Measurements from ENCODE around the gene POLR3A.

The POLR3A gene

DNA sequence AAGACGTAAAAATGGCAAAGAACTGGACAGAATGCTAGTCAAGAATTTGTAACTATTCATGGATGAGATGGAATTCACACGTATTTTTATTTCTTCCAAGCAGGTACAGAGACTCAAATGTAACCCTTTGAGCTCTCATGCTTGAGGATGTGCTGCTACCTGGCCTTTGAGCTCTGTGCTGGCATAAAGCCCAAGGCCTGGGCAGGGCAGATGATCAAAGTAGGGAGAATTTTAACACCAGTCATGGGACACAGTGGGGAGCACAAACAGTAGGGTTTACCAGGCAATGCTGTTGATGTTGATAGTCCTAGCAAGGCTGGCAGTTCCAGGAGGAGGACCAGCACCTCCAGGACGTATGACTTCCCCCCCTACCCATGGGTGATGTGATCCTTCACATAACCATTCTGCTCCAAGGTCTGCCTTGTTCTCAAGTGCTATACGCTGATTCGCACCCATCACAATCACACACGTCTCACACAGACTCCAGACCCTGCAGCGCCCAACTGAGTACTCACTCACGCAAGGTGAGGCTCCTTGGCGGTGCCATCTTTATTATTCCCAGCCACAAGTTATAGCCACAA, 54.1 kb downstream of the POLR3A start:
- DNase-seq: no peak

DNA sequence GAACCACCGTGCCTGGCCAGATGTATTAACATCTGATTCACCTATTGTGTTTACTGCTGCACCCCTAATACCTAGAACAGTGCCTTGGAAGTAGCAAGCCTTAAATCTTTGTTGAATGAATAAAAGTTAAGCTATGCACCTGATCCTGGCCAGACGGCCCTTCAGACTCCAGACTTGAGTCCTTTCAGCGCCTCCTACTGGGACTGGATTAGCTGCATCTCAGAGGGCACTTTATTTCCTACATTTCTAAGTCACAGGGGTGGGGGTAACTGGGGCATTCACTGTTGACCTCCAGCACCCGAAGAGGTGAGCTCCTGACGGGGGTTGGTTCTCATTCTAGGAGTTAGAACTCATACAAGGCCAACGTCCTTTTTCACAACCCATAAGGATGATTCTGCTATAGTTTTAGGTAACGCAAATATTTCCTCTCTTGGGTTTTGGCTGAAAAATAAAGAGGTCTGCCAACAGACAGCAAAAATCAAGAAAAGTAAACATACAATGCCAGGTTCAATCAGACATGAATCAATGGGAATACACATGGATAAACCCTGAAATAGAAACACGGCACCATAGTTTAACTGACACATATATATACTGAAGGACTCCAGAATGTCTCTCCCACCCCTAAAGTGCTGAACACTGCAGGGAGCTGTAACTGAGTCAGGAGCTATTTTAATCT, 54.8 kb downstream of the POLR3A start:
- no peak for DNase-seq

DNA sequence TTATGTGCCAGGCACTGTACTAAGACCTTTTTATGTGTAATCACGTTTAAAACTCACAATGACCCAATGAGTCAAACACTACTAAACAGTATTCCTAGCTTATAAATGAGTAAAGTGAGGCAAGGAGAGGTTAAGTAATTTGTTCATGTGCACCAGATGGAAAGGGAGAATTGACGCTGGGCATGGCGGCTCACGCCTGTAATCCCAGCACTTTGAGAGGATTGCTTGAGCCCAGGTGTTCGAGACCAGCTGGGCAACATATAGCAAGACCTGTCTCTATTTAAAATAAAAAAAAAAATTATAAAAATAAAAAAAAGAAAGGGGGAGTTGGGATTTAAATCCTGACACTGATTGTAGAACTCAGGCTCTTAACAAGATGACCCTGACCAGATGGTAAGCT, 56.0 kb downstream of the POLR3A start:
- DNase-seq: no peak

DNA sequence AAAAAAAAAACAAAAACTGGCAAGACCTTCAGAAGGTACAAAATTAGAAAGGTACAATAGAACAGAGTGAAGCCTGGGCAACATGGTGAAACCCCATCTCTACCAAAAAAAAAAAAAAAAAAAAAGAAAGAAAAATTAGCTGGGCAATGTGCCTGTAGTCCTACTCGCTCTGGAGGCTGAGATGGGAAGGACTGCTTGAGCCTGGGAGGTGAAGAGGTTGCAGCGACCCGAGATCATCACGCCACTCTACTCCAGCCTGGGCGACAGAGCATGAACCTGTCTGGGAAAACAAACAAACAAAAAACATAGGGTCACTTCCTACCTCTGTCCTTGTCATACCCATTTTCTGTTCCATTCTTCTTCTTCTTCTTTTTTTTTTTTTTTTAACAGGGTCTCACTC, 57.2 kb downstream of the POLR3A start:
- no peak for DNase-seq

DNA sequence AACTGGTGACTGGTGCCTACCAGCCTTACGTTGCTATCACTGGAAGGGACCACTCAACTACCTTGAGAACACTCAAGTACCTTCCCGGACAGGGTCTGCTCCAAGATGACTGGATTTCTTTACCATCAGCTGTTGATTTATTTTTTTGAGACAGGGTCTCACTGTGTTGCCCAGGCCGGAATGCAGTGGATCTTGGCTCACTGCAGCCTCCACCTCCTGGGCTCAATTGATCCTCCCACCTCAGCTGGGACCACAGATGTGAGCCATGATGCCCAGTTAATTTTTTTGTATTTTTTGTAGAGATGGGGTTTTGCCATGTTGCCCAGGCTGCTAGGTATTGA, 57.5 kb downstream of the POLR3A start:
- no peak for DNase-seq

DNA sequence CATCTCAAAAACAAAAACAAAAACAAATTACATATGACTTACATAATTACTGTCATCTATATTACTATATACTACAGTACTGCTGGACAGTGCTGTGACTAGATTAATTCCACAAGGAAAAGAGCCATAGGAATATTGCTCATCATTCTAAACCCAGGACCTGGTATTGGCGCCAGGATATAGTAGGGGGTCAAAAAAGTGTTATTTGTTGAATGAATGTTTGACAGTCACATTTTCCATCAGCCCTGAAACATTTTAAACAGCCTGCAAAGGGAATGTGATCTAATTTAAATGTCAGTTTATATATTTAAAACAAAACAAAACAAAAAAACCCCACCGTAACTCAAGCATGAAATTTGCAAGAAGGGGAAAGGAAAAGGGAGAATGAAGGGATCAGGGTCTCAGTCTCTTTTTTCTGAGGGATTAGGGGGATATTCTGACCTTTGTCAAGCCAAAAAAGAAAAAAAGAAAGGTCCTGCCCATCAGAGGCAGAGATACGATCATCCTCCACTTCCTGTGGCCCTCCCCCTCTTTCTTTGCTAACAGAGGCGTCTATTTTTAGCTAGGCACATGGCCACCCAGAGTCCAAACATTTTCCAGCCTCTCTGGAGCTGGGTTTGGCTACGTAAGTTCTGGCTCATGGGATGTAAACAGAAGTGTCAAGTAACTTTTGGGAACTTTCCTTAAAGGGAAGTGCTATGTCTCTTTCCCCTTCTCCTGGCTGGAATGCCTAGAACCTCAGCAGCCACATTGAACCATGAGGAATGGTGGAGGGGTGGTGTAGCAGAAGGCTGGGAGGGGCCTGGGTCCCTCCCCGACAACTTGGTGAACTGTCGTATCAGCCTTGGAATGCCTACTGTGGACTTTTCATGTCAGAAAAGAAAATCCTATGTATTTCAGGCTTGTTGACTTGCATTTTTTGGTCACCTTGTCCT, 58.2 kb downstream of the POLR3A start:
- no peak for DNase-seq

DNA sequence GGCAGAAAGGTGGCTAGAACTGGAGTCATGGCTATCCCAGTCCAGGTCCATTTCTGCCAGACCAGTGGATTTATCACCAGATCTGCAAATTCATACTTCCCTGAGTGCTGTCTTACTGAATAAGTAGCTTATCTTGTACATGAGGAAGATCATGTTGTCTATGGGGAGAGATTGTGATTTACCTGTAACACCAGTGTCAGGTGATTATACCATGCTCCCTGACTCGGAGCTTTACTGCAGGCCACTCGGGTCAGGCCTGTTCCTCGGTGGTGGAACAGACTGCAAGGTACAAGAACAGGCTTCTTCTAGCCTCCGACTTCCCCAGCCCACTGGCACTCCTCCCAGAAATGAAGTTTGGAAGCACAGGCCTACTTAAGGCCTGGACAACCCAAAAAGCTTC, 60.2 kb downstream of the POLR3A start:
- DNase-seq: no peak

DNA sequence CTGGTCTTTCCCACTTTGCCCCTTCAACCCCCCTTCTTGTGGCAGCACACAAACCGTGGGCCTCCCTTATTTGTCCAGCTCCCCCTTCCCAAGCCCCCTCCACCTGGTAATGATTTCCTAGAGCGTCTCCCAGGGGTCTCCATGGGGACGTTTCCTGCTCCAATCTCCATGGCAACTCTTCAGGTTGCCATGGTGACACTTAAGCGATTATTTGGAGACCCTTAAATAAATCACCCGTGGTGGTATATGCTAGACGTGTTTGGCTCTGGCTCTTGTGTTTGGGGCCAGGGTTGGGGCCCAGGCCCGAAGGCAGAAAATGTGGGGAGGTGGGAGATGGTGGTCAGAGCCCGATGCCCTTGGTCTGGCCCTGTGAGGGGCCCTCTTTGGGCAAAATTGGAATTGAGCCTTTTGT, 61.7 kb downstream of the POLR3A start:
- DNase-seq: no peak

DNA sequence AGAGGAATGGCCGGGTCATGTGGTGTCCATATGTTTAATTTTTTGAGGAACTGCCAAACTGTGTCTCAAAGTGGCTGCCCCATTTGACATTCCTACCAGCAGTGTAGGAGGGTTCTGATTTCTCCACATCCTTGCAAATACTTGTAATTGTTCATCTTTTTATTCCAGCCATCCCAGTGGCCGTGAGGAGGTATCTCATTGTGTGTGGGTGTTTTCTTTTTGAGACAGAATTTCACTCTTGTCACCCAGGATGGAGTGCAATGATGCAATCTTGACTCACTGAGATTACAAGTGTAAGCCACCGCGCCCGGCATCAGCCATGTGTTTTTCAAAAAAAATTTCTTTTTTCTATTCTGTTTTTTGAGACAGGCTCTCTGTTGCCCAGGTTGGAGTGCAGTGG, 64.0 kb downstream of the POLR3A start:
- no peak for DNase-seq

DNA sequence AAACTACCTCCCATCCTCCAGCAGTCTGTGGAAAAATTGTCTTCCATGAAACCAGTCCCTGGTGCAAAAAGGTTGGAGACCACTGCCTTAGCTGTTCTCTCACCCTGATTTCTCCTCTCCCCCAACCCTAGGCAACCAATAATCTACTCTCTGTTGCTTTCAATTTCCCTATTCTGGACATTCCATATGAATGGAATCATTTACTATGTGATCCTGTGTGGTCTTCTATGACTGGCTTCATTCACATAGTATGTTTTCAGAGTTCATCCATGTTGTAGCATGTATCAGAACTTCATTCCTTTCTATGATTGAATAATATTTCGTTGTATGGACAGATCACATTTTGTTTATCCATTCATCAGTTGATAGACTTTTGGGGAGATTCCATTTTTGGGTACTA, 64.5 kb downstream of the POLR3A start:
- no peak for DNase-seq

DNA sequence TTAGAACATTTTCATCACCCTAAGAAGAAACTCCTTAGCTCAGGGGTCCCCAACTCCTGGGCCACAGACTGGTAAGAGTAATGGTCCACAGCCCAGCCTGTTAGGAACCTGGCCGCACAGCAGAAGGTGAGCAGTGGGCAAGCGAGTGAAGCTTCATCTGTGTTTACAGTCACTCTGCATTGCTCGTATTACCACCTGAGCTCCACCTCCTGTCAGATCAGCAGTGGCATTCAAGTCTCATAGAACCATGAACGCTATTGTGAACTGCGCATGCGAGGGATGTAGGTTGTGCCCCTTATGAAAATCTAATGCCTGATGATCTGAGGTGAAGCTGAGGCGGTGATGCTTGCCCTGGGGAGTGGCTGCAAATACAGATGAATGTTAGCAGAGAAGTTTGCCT, 65.4 kb downstream of the POLR3A start:
- no peak for DNase-seq

DNA sequence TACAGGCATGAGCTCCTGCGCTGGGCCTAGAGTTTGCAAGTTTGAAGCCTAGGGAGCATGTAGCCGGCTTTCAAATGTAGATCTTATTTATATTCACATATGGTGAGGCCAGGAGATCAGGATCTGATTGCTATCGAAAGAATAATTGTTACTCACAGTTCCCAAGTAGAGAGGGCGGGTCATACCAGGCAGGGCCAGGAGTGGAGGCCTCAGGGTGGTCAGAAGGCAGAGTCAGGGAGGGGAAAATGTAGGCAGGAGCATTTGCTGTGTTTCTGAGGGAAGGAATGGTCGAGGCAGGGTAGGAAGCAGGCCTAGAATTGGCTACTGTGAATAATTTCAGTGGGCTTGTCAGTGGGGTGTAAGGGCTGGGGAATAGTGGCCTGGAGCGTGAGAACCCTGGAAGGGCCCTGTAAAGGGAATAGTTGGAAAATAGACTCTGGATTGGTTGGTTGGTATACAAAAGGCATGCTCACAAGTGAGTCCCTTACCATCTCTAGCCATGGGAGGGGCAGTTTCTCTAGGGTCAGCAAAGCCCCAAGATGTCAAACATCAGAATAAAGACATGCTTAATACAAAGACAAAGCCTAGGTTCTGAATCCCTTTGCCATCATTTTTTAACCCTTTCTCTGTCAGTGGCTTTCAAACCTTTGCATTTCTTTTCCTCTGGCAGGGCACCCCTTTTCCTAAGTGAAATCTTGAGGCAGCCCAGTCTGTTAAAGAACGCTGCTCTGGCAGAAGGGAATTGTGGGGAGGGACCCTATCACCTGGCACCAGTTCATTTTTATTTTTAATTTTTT, 66.8 kb downstream of the POLR3A start:
- DNase-seq: no peak

DNA sequence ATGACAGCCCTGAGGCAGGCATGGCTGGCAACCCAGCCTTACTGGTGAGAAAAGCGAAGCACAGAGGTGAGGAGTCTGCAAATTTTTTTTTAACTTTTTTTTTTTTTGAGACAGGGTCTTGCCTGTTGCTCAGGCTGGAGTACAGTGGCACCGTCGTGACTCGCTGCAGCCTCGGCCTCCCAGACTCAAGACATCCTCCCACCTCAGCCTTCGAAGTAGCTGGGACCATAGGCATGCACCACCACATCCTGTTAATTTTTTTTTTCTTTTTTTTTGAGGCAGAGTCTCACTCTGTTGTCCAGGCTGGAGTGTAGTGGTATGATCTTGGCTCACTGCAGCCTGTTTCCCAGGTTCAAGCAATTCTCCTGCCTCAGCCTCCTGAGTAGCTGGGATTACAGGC, 67.6 kb downstream of the POLR3A start:
- DNase-seq: no peak

DNA sequence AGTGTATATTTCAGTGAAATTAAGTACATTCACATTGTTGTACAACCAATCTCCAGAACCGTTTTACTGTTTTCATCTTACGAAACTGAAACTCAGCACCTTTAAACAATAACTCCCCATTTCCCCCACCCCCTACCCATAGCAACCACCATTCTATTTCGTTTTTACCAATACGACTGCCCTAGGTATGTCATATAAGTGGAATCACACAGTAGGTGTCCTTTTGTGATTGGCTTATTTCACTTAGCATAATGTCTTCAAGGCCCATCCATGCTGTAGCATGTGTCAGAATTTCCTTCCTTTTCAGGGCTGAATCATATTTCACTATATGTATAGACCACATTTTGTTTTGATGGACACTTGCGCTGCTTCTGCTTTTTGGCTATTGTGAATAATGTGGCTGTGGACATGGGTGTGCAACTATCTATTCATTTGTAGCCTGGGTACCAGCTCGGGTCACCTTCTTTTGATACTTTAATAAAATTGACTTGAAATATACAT, 68.4 kb downstream of the POLR3A start:
- DNase-seq: no peak

DNA sequence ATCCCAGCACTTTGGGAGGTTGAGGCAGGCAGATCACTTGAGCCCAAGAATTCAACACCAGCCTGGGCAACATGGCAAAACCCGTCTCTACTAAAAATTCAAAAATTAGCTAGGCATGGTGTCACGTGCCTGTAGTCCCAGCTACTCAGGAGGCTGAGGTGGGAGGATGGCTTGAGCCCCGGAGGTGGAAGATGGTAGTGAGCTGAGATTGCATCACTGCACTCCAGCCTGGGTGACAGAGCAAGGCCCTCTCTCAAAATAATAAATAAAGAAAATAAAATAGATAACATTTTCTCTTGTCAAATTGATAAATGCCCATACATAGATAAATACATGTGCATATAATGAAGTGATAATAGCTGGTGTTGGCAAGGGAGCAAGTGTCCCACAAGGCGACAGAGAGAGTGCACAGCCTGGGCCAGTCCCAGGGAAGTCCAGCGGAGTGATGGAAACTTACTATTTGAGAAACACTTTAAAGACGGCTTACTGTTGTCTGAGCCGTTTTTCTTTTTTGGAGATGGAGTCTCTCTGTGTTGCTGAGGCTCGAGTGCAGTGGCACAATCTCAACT, 69.3 kb downstream of the POLR3A start:
- no peak for DNase-seq

DNA sequence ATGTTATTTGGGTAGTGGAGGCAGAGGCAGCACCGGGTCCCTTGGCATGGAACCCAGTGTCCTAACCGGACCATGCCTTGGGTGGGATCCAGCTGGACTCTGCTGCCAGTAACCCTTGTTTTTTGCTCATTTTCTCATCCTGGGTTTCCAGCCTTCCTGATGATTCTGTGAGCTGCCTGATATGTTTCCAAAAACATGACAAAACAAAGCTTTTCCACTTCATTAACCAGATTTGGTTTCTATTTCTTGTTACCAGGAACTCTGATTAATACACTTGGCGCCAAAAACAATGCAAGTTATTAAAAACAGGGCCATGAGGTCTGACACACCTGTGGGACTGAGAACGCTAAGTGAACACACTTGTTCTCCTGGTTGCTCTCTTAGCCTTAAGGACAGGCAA, 69.9 kb downstream of the POLR3A start:
- DNase-seq: no peak

DNA sequence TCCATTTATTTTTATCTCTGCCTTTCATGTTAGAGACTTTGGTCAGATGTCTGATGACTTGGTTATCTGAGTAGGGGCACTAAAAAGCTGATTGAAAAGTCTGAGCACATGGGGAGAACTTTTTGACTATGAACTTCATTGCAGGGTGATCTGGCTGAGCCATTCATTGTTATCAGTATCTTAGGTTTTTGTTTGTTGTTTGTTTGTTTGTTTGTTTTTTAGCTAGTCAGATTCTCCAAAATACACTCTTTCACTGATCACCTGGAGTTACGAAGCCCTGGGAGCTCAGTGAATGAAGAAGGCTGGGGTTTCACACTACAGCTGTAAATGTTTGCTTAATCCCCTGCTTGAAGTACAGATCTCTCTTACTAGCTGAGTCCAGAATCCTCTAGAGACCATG, 74.2 kb downstream of the POLR3A start:
- no peak for DNase-seq

DNA sequence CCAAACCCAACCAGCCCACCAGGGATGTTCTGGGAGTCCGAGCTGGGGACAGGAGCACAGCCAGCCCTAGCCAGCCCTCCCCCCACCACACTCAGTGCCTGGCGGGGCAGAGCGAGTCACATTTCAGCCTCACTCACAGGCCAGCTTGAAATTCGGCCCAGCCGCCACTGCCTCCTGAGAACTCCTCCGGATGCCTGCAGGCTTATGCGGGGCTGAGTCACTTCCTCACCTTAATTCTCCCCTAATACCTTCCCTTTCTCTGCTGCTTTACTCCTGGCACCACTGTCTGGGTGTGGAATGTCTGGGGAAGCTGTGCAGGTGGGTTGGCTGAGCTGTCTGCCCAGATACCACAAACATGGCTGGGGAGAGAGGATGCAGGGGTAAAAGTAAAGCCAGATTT, 80.1 kb downstream of the POLR3A start:
- DNase-seq: no peak

DNA sequence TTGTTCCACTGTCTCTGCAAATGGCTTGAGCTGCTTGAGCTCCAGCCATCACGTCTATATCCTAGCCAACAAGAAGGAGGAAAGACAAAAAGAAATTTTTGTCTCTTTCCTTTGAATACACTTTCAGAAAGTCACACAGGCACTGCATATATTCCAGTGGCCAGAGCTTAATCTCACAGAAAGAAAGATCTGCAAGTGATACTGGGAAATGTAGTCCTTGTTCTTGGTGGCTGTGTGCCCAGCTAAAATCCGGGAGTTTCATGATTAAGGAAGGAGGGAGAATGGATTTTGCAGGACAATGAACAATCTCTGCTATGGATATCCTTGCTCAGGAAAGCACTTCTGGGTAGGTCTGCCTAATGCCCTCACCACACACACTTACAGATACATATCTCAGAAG, 83.2 kb downstream of the POLR3A start:
- no peak for DNase-seq

DNA sequence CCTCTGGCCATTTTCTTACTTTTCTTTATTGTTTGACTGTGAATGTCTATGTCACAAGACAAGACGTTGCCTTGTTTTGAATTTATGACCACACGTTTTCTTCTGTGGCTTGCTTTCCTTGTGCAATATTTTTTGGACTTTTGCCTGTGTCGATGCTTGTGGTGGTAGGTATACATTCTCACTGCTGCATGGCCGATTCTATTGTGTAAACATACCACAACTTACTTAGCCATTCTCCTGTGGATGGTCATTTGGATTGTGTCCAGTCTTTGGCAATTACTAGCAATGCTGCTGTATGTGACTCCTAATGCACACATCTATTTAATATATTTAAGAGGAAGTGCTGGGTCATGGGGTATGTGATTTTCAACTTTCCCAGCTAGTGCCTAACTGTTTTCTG, 84.8 kb downstream of the POLR3A start:
- peak; percentile 8 for DNase-seq

DNA sequence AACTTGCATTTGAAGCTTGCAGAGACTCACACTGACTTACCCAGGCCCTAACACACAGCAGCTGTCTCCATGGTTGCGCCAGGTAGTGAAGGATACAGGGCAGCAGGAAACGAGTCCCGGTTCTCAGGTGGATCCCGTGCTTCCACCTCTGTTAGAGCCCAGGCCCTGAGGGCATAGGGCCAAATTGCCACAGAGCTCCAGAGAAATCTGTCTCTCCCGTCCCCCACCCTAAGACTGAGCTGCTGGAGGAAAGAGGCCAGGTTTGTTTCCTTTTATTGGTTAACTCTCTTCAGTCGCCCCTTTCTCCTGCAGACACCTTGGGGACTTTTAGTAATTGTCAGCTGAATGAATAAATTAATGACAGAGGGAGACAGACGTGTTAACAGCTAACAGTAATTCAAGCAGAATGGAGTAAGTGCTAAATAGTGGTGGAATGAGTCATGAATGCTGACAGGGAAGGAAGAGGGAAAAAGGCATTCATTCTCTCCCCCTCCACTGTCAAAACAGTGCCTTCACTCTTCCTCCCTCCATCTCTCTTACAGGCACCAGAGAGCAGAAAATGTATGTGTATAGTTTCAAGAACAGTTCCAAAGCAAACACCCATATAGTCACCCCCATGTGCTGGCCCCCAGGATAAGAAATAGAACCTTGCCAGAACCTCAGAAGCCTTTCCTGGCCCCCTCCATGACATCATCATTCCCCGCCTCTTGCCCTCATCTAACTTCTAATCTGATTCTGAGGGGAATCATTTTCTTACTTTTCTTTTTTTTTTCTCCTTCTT, 86.0 kb downstream of the POLR3A start:
- peak; percentile 41 for DNase-seq

DNA sequence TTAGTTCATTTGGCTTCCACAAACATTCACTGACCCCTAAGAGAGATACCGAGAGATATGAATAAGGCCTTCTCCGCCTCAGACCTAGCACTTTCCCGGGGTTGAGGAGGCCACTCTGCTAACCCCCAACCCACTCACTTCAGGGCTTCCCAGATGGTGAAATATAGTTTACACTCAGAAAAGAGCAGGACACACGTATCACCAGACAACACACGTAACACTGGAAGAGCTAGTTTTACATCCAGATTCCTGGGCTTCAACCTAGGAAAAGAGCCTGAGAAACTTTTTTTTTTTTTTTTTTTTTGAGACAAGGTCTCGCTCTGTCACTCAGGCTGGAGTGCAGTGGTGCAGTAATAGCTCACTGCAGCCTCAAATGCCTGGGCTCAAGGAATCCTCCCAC, 87.5 kb downstream of the POLR3A start:
- no peak for DNase-seq

All from DMS79 treated with DMSO at 0.1 percent for 48 hours (cell line).